ENCODE measurements around the gene GRIK2.
"Not testable (repeated sequence)": the region's sequence is repeated elsewhere in the genome, so short reads cannot be mapped to it uniquely, and the experiment has no call there.

GRIK2 gene

DNA sequence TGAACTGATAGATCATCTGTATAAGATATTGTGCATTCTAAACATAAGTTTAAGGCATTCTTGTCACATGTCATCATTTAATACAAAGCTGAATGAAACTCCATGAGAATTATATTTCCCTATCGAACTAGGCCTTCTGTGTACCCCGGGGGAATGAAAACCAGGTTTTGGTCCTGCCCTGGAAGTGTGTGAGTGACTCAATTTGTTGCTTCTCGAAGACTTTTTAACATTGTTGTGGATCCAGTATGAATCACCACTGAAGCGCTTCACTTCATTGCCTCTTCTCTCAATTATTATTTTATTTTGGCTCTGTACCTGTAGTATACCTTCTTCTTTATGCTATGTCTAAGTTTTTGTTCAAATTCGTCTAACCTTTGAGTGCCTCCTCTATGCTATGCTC, 150.8 kb downstream of the GRIK2 start:
- DNase-seq = no peak

- DNase-seq = no peak
Observed at GRCh38 chr6:101545191-101545590, 151.7 kb downstream of the GRIK2 start.

DNA sequence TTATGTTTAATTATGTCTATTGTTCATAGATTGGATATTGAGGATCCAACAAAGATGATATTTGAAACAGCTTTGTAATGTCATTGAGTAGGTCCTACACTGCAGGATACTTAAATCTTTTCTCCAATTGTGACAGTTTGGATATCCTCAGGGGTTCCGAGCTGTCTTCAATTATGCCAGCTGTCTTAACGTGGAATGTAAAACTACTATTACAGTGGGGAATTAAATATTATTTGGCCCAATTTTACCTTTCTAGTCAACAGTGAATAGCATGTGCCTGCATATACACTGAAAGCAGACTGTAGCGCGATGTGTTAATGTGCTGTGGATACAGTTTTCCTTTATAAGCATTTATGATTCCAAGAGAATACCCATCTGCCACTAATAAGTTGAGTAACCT, 156.9 kb downstream of the GRIK2 start:
- no peak for DNase-seq

GRCh38 chr6:101554231-101554630, 160.7 kb downstream of the GRIK2 start:
- DNase-seq = no peak

- no peak for DNase-seq
Observed at GRCh38 chr6:101558712-101559111, 165.2 kb downstream of the GRIK2 start.

GRCh38 chr6:101572627-101573026, 179.1 kb downstream of the GRIK2 start:
- no peak for DNase-seq

- no peak for DNase-seq
Observed at GRCh38 chr6:101577091-101577490, 183.6 kb downstream of the GRIK2 start.

DNA sequence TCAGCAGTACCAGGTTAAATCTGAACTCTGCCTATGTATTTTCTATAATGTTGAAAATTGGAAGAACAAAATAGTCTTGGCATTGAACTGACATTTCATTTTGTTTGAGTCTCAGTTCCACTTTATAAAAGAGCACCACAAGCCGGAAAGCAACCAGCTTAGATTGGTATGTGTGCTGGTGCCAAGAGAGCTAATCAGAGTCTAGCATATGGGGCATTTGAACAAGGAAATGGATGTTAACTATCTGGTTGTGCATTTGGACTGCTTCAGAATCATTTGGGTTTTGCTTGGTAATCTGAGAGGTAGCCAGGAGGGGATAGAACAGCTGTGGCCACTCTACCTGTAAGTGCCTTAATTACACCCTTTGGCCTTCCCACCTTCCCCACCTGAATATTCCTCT, 184.8 kb downstream of the GRIK2 start:
- no peak for DNase-seq

GRCh38 chr6:101582792-101583191, 189.3 kb downstream of the GRIK2 start:
- no peak for DNase-seq

GRCh38 chr6:101585501-101585900, 192.0 kb downstream of the GRIK2 start:
- no peak for DNase-seq

DNA sequence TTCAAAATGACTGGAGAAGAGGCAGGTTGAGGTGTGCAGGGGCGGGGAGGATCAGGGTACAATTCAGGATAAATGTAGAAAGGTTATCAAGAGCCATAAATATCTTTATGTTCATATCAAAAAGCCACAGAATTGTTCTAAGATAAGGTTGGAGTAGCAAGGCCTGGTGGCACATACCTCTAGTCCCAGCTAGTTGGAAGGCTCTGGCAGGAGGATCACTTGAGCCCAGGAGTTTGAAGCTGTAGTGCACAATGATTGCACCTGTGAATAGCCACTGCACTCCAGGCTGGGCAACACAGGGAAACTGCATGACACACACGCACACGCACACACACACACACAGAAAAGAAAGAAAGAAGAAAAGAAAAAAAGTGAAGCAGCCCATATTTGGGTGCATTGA, 194.8 kb downstream of the GRIK2 start:
- DNase-seq = no peak

- DNase-seq = no peak
Observed at GRCh38 chr6:101595276-101595675, 201.8 kb downstream of the GRIK2 start.

GRCh38 chr6:101597693-101598092, 204.2 kb downstream of the GRIK2 start:
- no peak for DNase-seq

GRCh38 chr6:101605426-101605825, 211.9 kb downstream of the GRIK2 start:
- DNase-seq = no peak

DNA sequence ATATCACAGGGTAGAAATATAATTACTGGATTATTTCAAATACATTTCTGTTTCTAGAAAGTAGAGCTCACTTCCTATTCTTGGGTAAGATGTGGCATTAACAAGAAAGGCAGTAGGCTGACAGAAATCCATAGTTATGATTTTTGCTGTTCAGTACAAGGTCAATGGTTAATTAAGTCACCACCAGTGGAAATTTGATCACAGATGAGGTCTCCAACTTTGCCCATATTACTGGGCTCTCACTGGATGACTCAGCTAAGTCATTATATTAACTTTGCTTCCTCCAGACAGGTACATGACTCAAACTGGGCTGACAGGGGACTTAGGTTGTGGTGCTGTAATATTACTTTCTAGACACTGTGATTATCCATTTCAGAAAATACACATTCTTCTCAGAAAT, 212.4 kb downstream of the GRIK2 start:
- DNase-seq = no peak

GRCh38 chr6:101607111-101607690, 213.7 kb downstream of the GRIK2 start:
- no peak for DNase-seq

DNA sequence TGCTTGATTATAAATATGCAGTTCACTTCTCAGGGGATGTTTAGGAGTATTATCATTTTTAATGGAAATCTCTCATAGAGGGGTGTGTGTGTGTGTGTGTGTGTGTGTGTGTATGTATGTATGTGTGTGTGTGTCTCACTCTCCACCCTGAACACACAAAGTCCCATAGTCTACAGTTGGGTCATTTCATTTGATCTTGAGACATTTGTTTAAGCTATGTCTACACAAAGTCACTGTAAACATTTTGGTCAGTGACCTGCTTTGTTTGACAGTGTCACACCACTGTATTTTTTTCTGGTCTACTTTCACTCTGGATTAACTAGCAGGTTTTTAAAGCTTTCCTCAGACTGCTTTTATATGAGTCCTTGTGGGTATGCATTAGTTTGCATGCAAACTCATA, 215.2 kb downstream of the GRIK2 start:
- DNase-seq = no peak

GRCh38 chr6:101613556-101613955, 220.0 kb downstream of the GRIK2 start:
- DNase-seq = no peak

- no peak for DNase-seq
Observed at GRCh38 chr6:101614774-101615173, 221.3 kb downstream of the GRIK2 start.

GRCh38 chr6:101626269-101626668, 232.8 kb downstream of the GRIK2 start:
- DNase-seq = no peak

GRCh38 chr6:101630941-101631340, 237.4 kb downstream of the GRIK2 start:
- no peak for DNase-seq

DNA sequence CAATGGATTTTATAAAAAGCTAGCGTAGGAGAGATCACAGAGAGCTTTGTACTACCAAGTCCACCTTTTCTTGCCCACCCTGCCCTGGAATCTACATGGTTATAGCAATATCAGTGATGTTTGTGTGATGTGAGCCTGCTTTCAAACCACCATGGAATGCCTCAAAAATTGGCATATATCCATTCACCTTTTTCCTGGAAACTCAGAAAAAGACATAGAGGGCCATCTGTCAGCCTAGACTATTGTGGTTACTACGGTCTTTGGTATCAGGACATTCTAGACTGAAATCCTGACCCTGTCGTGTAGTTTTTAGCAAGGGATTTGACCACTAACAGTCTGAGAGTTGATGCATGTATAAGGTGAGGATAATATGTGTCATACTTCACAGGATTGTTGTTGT, 239.6 kb downstream of the GRIK2 start:
- no peak for DNase-seq

GRCh38 chr6:101638865-101639264, 245.4 kb downstream of the GRIK2 start:
- DNase-seq = not testable (repeated sequence)

DNA sequence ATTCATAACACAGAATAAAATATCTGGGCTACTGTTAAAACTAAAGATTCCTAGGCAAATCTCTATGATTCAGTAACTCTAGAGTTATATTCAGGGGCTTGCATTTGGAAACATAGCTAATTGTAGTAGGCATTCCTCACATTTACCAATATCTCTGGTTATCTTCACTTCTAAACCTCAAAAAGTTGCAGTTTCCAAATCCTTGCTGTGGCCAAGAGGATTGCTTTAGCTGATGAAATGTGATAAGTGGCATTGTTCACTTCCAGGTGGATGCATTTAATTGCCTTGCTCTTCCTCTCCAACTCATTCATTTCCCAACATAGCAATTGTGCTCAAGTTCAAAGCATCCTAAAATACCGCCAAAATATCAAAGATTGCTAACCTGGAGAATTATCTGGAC, 246.6 kb downstream of the GRIK2 start:
- no peak for DNase-seq

DNA sequence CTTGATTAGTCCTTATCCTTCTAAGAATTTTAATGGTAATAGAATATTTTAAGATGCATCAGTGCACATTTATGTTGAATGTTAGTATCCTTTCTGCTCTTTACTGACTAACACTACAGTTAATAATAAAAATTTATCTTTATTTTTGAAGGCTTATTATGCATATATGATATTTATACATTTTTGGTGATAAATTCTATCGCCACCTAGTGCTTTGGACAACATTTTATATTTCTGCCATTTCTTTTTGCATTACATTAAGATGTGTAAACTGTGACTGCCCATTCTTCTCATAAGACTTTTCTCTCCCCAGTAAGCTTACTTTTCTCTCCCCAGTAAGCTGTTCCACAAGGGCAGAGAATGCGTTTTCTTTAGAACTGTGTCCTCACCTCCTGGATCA, 252.3 kb downstream of the GRIK2 start:
- no peak for DNase-seq
